HG03025 (cell line): ENCODE measurements around the gene MEX3C.

ENCODE experiments used
- ATAC-seq: cut with Tn5 transposase; IDR thresholded peaks from one replicate; pipeline ENCODE4 v1.9.1; 2021; ENCODE audit warnings: mild to moderate bottlenecking, moderate library complexity; ENCODE audit not compliant: unreplicated experiment, low FRiP score

MEX3C gene

GRCh38 chr18:51157215-51157614 lies 40.3 kb downstream of the MEX3C start:
- no peak for ATAC-seq

- ATAC-seq, result no peak
Observed at GRCh38 chr18:51154431-51155063, 42.9 kb downstream of the MEX3C start.

DNA sequence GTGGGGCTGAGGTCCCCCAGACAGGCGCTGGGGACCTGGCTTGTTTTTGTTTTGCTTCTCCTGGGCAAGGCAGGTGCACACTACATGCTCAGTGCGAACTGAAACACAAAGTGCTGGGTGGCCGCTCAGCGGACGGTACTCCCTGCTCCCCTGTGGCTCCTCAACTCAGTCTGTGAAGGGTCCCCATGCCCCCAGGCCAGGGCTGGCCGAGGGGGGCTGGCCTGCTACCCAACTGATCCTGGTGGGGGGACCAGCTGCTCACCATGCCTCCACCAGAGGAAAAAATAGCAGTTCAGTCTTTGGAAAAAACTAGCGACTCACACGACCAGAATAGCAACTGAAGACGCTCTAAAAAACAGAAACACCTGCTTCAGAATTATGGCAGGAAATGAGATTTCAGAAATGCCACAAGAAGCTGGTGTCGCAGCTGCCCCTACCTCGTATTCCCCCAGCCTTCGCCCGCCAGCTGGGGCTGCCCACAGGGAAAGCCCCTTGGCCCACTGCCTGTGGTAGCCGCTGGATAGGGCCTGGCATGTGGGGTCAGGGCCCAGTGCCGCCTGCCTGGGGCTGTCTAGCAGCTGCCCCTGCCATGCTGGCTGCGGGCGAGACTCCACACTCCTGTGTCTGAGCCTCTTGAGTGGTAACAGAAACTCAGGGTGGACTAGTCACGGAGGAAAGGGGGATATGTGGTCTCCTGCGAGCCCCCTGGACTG lies 43.7 kb downstream of the MEX3C start:
- ATAC-seq, result peak; percentile 70

GRCh38 chr18:51151568-51152511 lies 45.6 kb downstream of the MEX3C start:
- ATAC-seq, result peak; percentile 38

GRCh38 chr18:51151185-51151567 lies 46.3 kb downstream of the MEX3C start:
- no peak for ATAC-seq

- no peak for ATAC-seq
Observed at GRCh38 chr18:51150113-51150700, 47.3 kb downstream of the MEX3C start.

GRCh38 chr18:51149670-51150069 lies 47.8 kb downstream of the MEX3C start:
- no peak for ATAC-seq

DNA sequence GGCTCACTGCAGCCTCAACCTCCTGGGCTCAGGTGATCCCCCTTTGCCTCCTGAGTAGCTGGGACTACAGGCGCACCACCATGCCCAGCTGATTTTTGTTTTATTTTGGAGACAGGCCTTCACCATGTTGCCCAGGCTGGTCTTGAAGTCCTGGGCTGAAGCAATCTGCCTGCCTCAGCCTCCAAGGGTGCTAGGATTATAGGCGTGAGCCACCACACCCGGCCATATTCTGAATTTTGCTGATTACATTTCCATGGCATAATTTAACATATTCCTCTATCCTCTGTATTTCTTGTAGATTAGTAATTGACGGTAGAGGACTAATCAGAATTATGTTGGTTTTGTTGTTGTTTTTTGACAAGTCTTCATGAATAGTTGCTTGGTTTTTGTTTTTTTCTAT lies 50.6 kb downstream of the MEX3C start:
- ATAC-seq, result no peak

DNA sequence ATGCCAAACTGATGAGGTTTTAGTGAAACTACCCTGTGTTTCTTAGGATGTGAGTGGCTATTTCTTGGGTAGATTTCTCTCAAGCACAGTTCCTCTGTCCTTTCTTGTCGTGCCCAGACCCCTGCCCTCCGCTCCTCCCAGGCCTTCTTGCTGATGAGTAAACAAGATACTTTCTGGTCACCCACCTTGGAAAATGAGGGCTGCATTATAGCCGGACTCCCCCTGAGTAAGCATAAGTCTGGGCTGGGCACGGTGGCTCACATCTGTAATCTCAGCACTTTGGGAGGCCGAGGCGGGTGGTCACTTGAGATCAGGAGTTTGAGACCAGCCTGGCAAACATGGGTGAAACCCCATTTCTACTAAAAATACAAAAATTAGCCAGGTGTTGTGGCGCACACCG lies 58.5 kb downstream of the MEX3C start:
- ATAC-seq, result no peak

DNA sequence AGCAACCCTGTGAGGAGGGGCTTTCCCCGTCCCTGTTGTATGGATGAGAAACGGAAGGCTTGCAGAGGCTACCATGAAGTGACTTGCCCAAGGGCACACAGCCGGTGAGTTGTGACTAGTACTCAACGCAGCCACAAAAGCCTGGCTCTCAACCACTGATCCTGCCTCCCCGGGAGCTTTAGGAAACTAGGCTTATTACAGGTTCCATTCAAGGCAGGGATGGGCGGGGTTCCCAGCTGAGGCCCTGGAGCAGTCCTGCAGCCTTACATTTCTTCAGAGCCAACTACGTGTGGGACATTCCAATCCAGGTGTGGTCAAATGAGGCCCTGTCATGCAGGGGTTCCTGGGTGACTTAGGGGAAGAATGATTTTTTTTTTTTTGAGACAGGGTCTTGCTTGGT lies 59.6 kb downstream of the MEX3C start:
- no peak for ATAC-seq

- ATAC-seq, result no peak
Observed at GRCh38 chr18:51137026-51137729, 60.3 kb downstream of the MEX3C start.

GRCh38 chr18:51135795-51136194 lies 61.7 kb downstream of the MEX3C start:
- ATAC-seq, result no peak

DNA sequence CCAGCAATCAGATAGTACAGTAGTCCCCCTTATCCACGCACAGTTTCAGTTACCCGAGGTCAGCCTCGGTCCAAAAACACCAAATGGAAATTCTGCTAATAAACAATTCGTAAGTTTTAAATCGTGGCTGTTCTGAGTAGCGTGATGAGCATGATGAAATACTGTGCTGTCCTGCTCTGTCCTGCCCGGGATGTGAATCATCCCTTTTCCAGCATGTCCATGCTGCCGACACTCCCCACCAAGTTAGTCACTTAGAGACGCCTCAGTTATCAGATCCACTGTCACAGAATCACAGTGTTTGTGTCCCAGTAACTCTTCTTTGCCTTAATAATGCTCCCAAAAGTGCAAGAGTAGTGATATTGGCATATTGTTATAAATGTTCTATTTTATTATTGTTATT lies 62.1 kb downstream of the MEX3C start:
- ATAC-seq, result no peak

GRCh38 chr18:51134721-51135120 lies 62.8 kb downstream of the MEX3C start:
- no peak for ATAC-seq

- ATAC-seq, result no peak
Observed at GRCh38 chr18:51133580-51134160, 63.8 kb downstream of the MEX3C start.

DNA sequence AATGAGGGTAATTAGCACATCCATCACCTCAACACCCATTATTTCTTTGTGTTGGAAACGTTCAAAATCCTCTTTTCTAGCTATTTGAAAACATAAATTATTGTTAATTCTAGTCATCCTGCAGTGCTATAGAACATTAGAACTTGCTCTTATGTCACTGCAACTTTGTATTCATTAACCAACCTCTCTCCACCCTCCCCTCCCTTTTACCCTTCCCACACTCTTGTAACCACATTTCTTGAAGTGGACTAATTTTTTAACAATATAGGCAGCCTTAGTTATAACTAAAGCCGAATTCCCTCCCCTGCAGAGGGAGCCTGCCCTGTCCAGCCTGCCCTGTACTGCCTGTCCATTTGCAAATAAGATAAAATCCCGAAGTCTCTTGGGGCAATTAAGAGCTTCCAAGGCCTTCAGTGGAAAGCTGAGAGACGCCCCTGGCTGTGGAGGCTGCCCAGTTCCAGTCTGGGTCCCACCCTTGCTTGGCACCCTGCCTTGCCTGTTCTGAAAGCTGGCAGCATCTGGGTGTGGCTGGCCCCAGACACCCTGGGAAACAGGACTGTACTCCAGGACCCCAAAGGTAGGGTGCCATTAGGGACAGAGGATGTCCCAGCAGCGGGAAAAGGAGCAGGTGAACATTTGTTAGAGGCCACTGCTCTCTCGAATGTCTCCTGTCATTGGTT lies 65.1 kb downstream of the MEX3C start:
- ATAC-seq, result no peak

DNA sequence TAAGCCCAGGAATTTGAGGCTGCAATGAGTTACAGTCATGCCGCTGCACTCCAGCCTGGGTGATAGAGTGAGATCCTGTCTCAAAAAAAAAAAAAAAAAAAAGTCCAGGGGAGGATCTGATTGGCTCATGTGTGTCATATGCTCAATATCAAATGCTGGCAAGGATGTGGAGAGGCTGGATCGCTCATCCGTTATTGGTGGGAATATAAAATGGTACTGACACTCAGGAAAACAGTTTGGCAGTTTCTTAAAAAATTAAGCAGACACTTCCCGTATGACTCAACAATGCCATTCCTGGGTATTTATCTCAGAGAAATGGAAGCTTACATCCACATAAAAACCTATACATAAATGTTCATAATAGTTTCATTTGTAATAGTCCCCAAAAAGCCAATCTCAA lies 68.9 kb downstream of the MEX3C start:
- no peak for ATAC-seq

GRCh38 chr18:51127664-51128063 lies 69.8 kb downstream of the MEX3C start:
- no peak for ATAC-seq

DNA sequence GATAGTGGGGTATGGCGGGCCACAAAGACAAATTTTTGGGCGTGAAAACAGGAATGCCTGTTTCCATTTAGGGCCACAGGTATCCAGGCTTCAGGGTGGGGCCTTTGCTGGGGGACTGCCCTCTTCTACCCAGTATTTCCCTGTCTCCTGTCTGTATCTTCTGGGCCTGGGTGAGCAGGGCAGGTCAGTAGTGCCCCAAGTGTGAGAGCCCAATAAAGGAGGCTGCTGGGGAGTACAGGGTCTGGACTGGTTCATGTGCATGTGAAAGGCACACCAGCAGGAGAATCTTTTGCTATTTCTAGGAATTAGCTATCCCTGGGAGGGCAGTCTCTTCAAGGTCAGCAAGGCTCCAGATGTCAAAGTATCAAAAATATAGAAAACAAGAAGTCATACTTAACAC lies 71.5 kb downstream of the MEX3C start:
- ATAC-seq, result no peak
